ENCODE data around the gene RAB11FIP3. TPM values are rescaled to one million over a fixed set of nuclear protein-coding genes. Genes with fewer than 3 reads are reported as not detected.
A peak's percentile ranks its signal among the peaks of the same experiment; 100 is the strongest.

The RAB11FIP3 gene
- total and polyA plus RNA-seq, 2 of the 13 experiments (the other 11 are each of a cell fraction or from before 2014, with no cell fraction given) = 34.3 to 57.6 TPM

- TF ChIP-seq POLR2A (IDR thresholded peaks at IDR 0.05; ENCODE audit: insufficient read depth in 1 of 2, low read depth in 2 of 2, low read length in 2 of 2) (peak; percentile 40 to 60; a peak in 3 of 4 replicates), IRX3 (CRISPR knock-in tag; IDR thresholded peaks at IDR 0.05; ENCODE audit: borderline replicate concordance, low read depth) (no peak), HIC2 (CRISPR knock-in tag; IDR thresholded peaks at IDR 0.05; ENCODE audit: low read depth) (no peak), REXO4 (CRISPR knock-in tag; IDR thresholded peaks at IDR 0.05; ENCODE audit: borderline replicate concordance) (no peak), AKAP8 (CRISPR knock-in tag; IDR thresholded peaks at IDR 0.05) (peak; percentile 97)
- TF ChIP-seq, protein P1, sequence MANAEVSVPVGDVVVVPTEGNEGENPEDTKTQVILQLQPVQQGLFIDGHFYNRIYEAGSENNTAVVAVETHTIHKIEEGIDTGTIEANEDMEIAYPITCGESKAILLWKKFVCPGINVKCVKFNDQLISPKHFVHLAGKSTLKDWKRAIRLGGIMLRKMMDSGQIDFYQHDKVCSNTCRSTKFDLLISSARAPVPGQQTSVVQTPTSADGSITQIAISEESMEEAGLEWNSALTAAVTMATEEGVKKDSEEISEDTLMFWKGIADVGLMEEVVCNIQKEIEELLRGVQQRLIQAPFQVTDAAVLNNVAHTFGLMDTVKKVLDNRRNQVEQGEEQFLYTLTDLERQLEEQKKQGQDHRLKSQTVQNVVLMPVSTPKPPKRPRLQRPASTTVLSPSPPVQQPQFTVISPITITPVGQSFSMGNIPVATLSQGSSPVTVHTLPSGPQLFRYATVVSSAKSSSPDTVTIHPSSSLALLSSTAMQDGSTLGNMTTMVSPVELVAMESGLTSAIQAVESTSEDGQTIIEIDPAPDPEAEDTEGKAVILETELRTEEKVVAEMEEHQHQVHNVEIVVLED (CRISPR knock-in tag; IDR thresholded peaks at IDR 0.05; ENCODE audit: borderline replicate concordance) = no peak
Observed at GRCh38 chr16:524274-525040, 99.0 kb downstream of the RAB11FIP3 start (continued).

GRCh38 chr16:525123-525519 is 99.7 kb downstream of the RAB11FIP3 start:
- peaks cover 7% of the 10 kb centered on the region; the same call in 1 of the 2 replicates for H4K20me1 ChIP-seq (ENCODE audit: insufficient read depth, low read length)
- H3K79me2 ChIP-seq (ENCODE audit: insufficient read depth, low read length) = peaks cover 37% of the 10 kb centered on the region
- WGBS (ENCODE audit: low lambda C conversion rate) = 97% methylated on average over 6 of the region's 8 CpGs
- FAIRE-seq (no peak), ATAC-seq (no peak), DNase-seq (ENCODE audit: low spot score) (no peak)
- H3K4me1 ChIP-seq (ENCODE audit: insufficient read depth, low read length) = peaks cover 43% of the 10 kb centered on the region
- H3K27me3 ChIP-seq (ENCODE audit: control insufficient read depth in 1 of 2, insufficient read depth in 2 of 2, low read length in 2 of 2) = no peaks in the 10 kb centered on the region; a peak in 1 of 5 replicates
- no peak overlapping the region; a peak in 1 of 6 replicates for H3K4me3 ChIP-seq (replicated peaks in 1 of 3; ENCODE audit: insufficient read depth in 1 of 3, low read depth in 2 of 3, low read length in 3 of 3)
- intact Hi-C loops (cut with micrococcal nuclease; ENCODE audit: unreplicated experiment) = no loop called here
- H3K36me3 ChIP-seq (replicated peaks in 1 of 2; ENCODE audit: control insufficient read depth in 1 of 2, insufficient read depth in 2 of 2, low read length in 2 of 2) = peaks cover 6 to 16% of the 10 kb centered on the region in 2 experiments; a peak in 4 of 5 replicates
- H3K9me3 ChIP-seq (ENCODE audit: low read length) = no peaks in the 10 kb centered on the region
- POLR2A ChIA-PET = interaction anchor here (2.2 to 2.7 kb wide), 2 partner anchors 9 to 24 kb away, joined by 7 to 35 read pairs; no protein-coding TSS in a partner anchor
- no peak overlapping the region for H2AFZ ChIP-seq (ENCODE audit: low read length)
- BruUV-seq (replicated peaks) = no TSS peak
- in situ Hi-C loops (cut with HindIII; ENCODE audit: extremely low pct_ligation_motif_present, low pct_unique_long_range_greater_than_20kb) = no loop called here
- peak overlapping the region; percentile 99; the same call in 1 of the 2 replicates for H3K4me2 ChIP-seq (ENCODE audit: low read depth, low read length)
- H3K9ac ChIP-seq (ENCODE audit: insufficient read depth, low read depth, low read length) = peak overlapping the region; percentile 98; the same call in 1 of the 2 replicates
- no peak overlapping the region for H3K27ac ChIP-seq (ENCODE audit: extremely low read length, insufficient read depth, low read length)
- CTCF ChIA-PET (ENCODE audit: low intra/inter-chr PET ratio, low total read pairs) = no interaction called here
- TF ChIP-seq, protein P2, sequence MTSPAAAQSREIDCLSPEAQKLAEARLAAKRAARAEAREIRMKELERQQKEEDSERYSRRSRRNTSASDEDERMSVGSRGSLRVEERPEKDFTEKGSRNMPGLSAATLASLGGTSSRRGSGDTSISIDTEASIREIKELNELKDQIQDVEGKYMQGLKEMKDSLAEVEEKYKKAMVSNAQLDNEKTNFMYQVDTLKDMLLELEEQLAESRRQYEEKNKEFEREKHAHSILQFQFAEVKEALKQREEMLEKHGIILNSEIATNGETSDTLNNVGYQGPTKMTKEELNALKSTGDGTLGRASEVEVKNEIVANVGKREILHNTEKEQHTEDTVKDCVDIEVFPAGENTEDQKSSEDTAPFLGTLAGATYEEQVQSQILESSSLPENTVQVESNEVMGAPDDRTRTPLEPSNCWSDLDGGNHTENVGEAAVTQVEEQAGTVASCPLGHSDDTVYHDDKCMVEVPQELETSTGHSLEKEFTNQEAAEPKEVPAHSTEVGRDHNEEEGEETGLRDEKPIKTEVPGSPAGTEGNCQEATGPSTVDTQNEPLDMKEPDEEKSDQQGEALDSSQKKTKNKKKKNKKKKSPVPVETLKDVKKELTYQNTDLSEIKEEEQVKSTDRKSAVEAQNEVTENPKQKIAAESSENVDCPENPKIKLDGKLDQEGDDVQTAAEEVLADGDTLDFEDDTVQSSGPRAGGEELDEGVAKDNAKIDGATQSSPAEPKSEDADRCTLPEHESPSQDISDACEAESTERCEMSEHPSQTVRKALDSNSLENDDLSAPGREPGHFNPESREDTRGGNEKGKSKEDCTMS (CRISPR knock-in tag; conservative IDR thresholded peaks at IDR 0.05) = no peak
- TF ChIP-seq ZNF326 (CRISPR knock-in tag; IDR thresholded peaks at IDR 0.05; ENCODE audit: borderline replicate concordance) (peak; percentile 69; the same call in 1 of the 2 replicates), ZNF776 (CRISPR knock-in tag; IDR thresholded peaks at IDR 0.05) (no peak), AGO2 (optimal IDR thresholded peaks at IDR 0.05; ENCODE audit: low read depth, low read length) (peak; percentile 1), JDP2 (CRISPR knock-in tag; IDR thresholded peaks at IDR 0.05; ENCODE audit: borderline replicate concordance) (no peak), SRSF1 (optimal IDR thresholded peaks at IDR 0.05; ENCODE audit: low read depth, low read length) (peak; percentile 32), RBM22 (optimal IDR thresholded peaks at IDR 0.05; ENCODE audit: low read length) (peak; percentile 18), ZNF598 (CRISPR knock-in tag; IDR thresholded peaks at IDR 0.05; ENCODE audit: borderline replicate concordance) (no peak)
- TF ChIP-seq, protein P3, sequence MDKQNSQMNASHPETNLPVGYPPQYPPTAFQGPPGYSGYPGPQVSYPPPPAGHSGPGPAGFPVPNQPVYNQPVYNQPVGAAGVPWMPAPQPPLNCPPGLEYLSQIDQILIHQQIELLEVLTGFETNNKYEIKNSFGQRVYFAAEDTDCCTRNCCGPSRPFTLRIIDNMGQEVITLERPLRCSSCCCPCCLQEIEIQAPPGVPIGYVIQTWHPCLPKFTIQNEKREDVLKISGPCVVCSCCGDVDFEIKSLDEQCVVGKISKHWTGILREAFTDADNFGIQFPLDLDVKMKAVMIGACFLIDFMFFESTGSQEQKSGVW (CRISPR knock-in tag; IDR thresholded peaks at IDR 0.05; ENCODE audit: borderline replicate concordance) = no peak
